HG02938 (cell line): ENCODE data around the gene TARBP1.

Experiments
- ATAC-seq: cut with Tn5 transposase; IDR thresholded peaks from one replicate; pipeline ENCODE4 v1.9.1; 2021; ENCODE audit warnings: mild to moderate bottlenecking, moderate library complexity; ENCODE audit not compliant: unreplicated experiment

The TARBP1 gene

GRCh38 chr1:234355782-234356510 is 123.0 kb downstream of the TARBP1 start:
- no peak for ATAC-seq

GRCh38 chr1:234348964-234349363 is 130.0 kb downstream of the TARBP1 start:
- ATAC-seq = no peak

- no peak for ATAC-seq
Measured at GRCh38 chr1:234345237-234345636, 133.7 kb downstream of the TARBP1 start.

GRCh38 chr1:234342774-234343173 is 136.2 kb downstream of the TARBP1 start:
- ATAC-seq = no peak
